Lung (tissue), 12 donors: ENCODE data around the gene KLK10. TPM values are rescaled to one million over a fixed set of nuclear protein-coding genes. Genes with fewer than 3 reads are reported as not detected.

Experiments used
- ATAC-seq: fragments of 200-7000 bp; cut with Tn5 transposase; one replicate; pipeline ENCODE4 v1.9.1; 2020; ENCODE audit warnings: moderate number of reproducible peaks; ENCODE audit not compliant: insufficient read depth, low FRiP score
- DNase-seq, 3 donors: peaks; one replicate each; pipeline ENCODE4 v3.0.0-alpha.2; 2013 to 2017
- H3K27ac ChIP-seq, 2 donors: one replicate each; pipeline ENCODE4 v1.5.1; 2013; ENCODE audit warnings: mild to moderate bottlenecking in 2 of 2, moderate library complexity in 2 of 2, control low read depth in 1 of 2, inconsistent platforms in 1 of 2, low read depth in 1 of 2, low read length in 1 of 2
- H3K27me3 ChIP-seq, 3 donors: one replicate each; pipeline ENCODE4 v1.5.1; 2013; ENCODE audit warnings: low read length in 2 of 3; ENCODE audit not compliant: control insufficient read depth in 3 of 3, insufficient read depth in 3 of 3
- H3K36me3 ChIP-seq, 4 donors: one replicate each; pipeline ENCODE4 v1.5.1; 2013; ENCODE audit warnings: low read length in 4 of 4, mild to moderate bottlenecking in 1 of 4, moderate library complexity in 1 of 4; ENCODE audit not compliant: control insufficient read depth in 4 of 4, insufficient read depth in 4 of 4
- H3K4me1 ChIP-seq, 5 donors: one replicate each; pipeline ENCODE4 v1.5.1; 2013; ENCODE audit warnings: low read length in 5 of 5, mild to moderate bottlenecking in 2 of 5, moderate library complexity in 1 of 5; ENCODE audit not compliant: control insufficient read depth in 5 of 5, insufficient read depth in 5 of 5
- H3K4me3 ChIP-seq: one replicate; pipeline ENCODE4 v1.5.1; 2013; ENCODE audit warnings: mild to moderate bottlenecking, control low read depth, moderate library complexity
- H3K9ac ChIP-seq, 2 donors: one replicate each; pipeline ENCODE4 v1.5.1; 2013; ENCODE audit warnings: low read length in 2 of 2, control low read depth in 1 of 2; ENCODE audit not compliant: insufficient read depth in 1 of 2
- H3K9me3 ChIP-seq, 4 donors: one replicate each; pipeline ENCODE4 v1.5.1; 2013; ENCODE audit warnings: low read length in 3 of 4, mild to moderate bottlenecking in 1 of 4, moderate library complexity in 1 of 4; ENCODE audit not compliant: control insufficient read depth in 4 of 4, insufficient read depth in 3 of 4
- CTCF ChIP-seq: IDR thresholded peaks from 2 replicates; pipeline ENCODE4 v1.5.1; 2012; ENCODE audit warnings: mild to moderate bottlenecking; ENCODE audit errors: control extremely low read depth, extremely low read depth
- WGBS, 2 donors: extraction: QIAGEN DNeasy Blood & Tissue Kit; methylation state at CpG; one replicate each; pipeline ENCODE4 v1.1.7; 2013; 5-methylcytosine and 5-hydroxymethylcytosine counted together
- polyA plus RNA-seq, 2 donors: library from polyadenylated mRNA; stranded (reverse); fragments of 200-250 nt; gene quantifications; one replicate each; pipeline ENCODE4 v1.2.1, GENCODE V29; 2013
- total RNA-seq, 2 donors: library from RNA; depleted of rRNA in 1 of 2; stranded (reverse); fragments of >200 nt in 1 of 2; gene quantifications; one replicate each; pipeline ENCODE4 v1.2.1, GENCODE V29; 2014 to 2021
- donor health status: control.
- donor health status: control.
- donor health status: Bipolar disorder and iron deficiency.
- donor health status: healthy.
- donor health status: DM: yes; HTN: yes; CAD: no.

KLK10 gene
- total and polyA plus RNA-seq, 4 donors, result 9.8 to 34.2 (median 19.9) TPM

GRCh38 chr19:51002089-51002532 lies 17.4 kb downstream of the KLK10 start:
- no peaks in the 10 kb centered on the region for H3K4me1 ChIP-seq
- no peaks in the 10 kb centered on the region for H3K9me3 ChIP-seq
- DNase-seq (no peak), ATAC-seq (no peak)
- TF ChIP-seq CTCF, result no peak
- 37 to 40% methylated on average over 12 of the region's 12 CpGs for WGBS, 2 donors
- H3K9ac ChIP-seq, result no peak overlapping the region
- H3K36me3 ChIP-seq, result no peaks in the 10 kb centered on the region
- peaks cover 0 to 15% (median 4%) of the 10 kb centered on the region in 3 donors for H3K27me3 ChIP-seq
- H3K27ac ChIP-seq, result no peak overlapping the region
- no peak overlapping the region for H3K4me3 ChIP-seq

GRCh38 chr19:51001515-51001914 lies 18.0 kb downstream of the KLK10 start, which contains the start of gene KLK8:
Gene KLK8 (minus strand): TSS chr19:51001604. CDS start chr19:51001167, 437 bp downstream.
- Histone ChIP-seq H3K9ac (no peak within 1 kb of the TSS), H3K9me3 (no peaks in the 10 kb centered on the region), H3K4me3 (no peak within 1 kb of the TSS), H3K27me3 (peaks cover 0 to 15% (median 4%) of the 10 kb centered on the region in 3 donors), H3K27ac (no peak within 1 kb of the TSS), H3K4me1 (no peaks in the 10 kb centered on the region), H3K36me3 (no peaks in the 10 kb centered on the region)
- ATAC-seq (no peak), DNase-seq (no peak)
- TF ChIP-seq CTCF, result no peak
- 26 to 41% methylated on average over 7 of the region's 7 CpGs for WGBS, 2 donors

- WGBS, 2 donors, result 32 to 39% methylated on average over 16 of the region's 16 CpGs
- Histone ChIP-seq H3K9ac (no peak overlapping the region), H3K27me3 (peaks cover 0 to 12% (median 4%) of the 10 kb centered on the region in 3 donors)
These were observed 18.5 kb downstream of the KLK10 start for GRCh38 chr19:51000981-51001380.

More at GRCh38 chr19:51000981-51001380, 18.5 kb downstream of the KLK10 start:
- Histone ChIP-seq H3K27ac (no peak overlapping the region), H3K4me3 (no peak overlapping the region), H3K4me1 (no peaks in the 10 kb centered on the region), H3K9me3 (peaks cover 0 to 2% (median 0%) of the 10 kb centered on the region in 4 donors), H3K36me3 (no peaks in the 10 kb centered on the region)
- no peak for TF ChIP-seq CTCF
- DNase-seq (no peak), ATAC-seq (no peak)
